SJCRH30 (cell line): Measurements from ENCODE around the gene FAM117B. TPM values are rescaled to one million over a fixed set of nuclear protein-coding genes. Genes with fewer than 3 reads are reported as not detected.

ENCODE experiments used
- DNase-seq, 2 experiments: peaks; one replicate each; pipeline ENCODE4 v3.0.0-alpha.2; 2015 to 2020
- H3K27ac ChIP-seq: fragments of 250-450 bp; sonication (Bioruptor Pico); 2 replicates; pipeline ENCODE4 v1.5.1; 2020; ENCODE audit warnings: mild to moderate bottlenecking, moderate library complexity
- H3K27me3 ChIP-seq: fragments of 250-450 bp; sonication (Bioruptor Pico); 2 replicates; pipeline ENCODE4 v1.5.1; 2020; ENCODE audit warnings: mild to moderate bottlenecking, moderate library complexity
- H3K36me3 ChIP-seq: fragments of 250-450 bp; sonication (Bioruptor Pico); 2 replicates; pipeline ENCODE4 v1.5.1; 2020; ENCODE audit warnings: mild to moderate bottlenecking, moderate library complexity
- H3K4me1 ChIP-seq: fragments of 250-450 bp; sonication (Bioruptor Pico); 2 replicates; pipeline ENCODE4 v1.5.1; 2020; ENCODE audit warnings: mild to moderate bottlenecking, moderate library complexity
- H3K4me3 ChIP-seq: fragments of 250-450 bp; sonication (Bioruptor Pico); 2 replicates; pipeline ENCODE4 v1.5.1; 2020; ENCODE audit warnings: mild to moderate bottlenecking, moderate library complexity
- H3K9me3 ChIP-seq: fragments of 250-450 bp; sonication (Bioruptor Pico); replicated peaks from 2 replicates; pipeline ENCODE4 v1.5.1; 2020; ENCODE audit warnings: mild to moderate bottlenecking, moderate library complexity
- total RNA-seq: library from RNA; depleted of rRNA; stranded (reverse); fragments of >200 nt; shearing (Covaris generic); gene quantifications from 2 replicates; pipeline ENCODE4 v1.2.3, GENCODE V29; 2014

FAM117B gene
- total RNA-seq, 1 experiment from 2014 or later, result 5.8 TPM

DNA sequence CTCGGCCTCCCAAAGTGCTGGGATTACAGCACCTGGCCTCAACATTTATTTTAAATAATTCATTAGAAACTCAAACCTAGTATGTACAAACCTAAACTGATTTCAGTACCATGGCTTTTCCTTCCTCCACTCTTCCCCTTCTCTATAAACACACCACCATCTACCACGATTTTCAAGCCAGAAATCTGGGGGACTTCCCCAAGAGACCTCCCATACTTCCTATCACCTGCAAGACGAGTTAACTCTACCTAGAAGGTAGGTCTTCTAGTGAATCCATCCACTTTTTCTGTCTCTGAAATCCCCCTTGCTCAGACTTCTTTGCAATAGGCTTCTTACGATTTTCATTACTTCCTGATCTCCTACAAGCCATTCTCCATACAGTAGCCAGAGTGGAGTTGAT lies 7.7 kb upstream of the FAM117B start:
- H3K9me3 ChIP-seq, result no peaks in the 10 kb centered on the region
- no peaks in the 10 kb centered on the region for H3K4me1 ChIP-seq
- no peak overlapping the region for H3K4me3 ChIP-seq
- no peaks in the 10 kb centered on the region for H3K27me3 ChIP-seq
- no peak overlapping the region for H3K27ac ChIP-seq
- DNase-seq, result no peak
- no peaks in the 10 kb centered on the region for H3K36me3 ChIP-seq

DNA sequence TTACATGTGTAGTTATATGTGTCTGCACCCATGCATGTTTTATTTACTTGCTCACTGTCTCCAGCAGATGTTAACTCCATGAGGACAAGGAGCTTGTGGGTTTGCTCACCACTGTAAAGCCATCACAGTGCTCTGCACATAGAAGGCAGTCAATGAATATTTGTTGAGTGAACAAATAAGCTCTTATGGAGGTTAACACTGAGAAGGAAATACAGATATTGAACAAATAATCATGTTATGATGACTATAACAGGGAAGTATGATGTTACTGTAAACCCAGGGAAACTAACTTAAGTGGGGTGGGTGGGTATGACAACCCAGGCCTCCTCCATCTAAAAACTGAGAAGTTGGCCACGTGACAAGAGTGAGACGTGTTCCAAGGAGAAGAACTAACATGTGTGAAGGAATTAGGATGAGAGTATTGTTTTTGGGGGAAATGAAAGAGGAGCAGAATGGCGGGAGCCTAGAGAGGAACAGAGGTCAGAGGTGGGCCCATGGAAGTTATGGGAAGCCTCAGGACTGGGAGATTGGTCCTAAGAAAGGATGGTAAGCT lies 6.0 kb upstream of the FAM117B start:
- Histone ChIP-seq H3K27me3 (no peaks in the 10 kb centered on the region), H3K4me1 (no peaks in the 10 kb centered on the region), H3K9me3 (no peaks in the 10 kb centered on the region), H3K36me3 (no peaks in the 10 kb centered on the region), H3K4me3 (no peak overlapping the region), H3K27ac (no peak overlapping the region)
- DNase-seq, result no peak

DNA sequence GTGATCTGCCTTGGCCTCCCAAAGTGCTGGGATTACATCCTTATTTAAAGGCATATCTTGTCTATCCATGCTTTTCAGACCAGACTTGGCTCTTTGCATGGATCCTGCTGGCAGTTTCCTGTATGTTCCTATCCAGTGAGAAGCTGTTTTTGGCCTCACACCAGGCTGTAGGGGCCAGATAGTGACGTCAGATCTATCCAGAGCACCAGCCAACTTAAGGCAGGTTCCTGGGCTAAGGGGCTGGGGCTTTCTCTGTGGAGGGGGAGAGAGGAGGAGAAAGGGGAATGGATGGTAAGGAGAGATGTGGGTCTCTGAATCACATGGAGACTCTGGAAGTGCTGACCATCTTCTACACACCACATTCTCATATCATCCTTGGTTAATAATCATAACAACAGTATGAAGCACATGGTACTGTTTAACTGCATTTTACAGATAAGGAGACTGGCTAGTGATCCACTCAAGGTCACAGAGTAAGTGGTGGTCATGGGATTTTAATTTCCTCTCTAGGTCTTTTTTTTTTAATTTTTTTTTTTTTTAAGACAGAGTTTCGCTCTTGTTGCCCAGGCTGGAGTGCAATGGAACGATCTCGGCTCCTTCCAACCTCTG lies 2.0 kb upstream of the FAM117B start:
- Histone ChIP-seq H3K36me3 (no peaks in the 10 kb centered on the region), H3K9me3 (no peaks in the 10 kb centered on the region), H3K4me1 (peaks cover 7% of the 10 kb centered on the region; the same call in 1 of the 2 replicates), H3K4me3 (no peak overlapping the region), H3K27me3 (no peaks in the 10 kb centered on the region), H3K27ac (no peak overlapping the region)
- no peak for DNase-seq

DNA sequence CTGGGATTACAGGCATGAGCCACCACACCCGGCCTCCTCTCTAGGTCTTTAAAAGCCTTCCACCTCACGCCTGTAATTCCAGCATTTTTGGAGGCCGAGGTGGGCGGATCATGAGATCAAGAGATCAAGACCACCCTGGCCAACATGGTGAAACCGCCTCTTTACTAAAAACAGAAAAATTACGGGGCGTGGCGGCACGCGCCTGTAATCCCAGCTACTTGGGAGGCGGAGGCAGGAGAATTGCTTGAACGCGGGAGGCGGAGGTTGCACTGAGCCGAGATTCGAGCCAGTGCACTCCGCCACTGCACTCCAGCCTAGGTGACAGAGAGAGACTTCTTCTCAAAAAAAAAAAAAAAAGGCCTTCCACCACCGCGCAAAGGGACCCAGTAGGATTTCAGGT lies 1.3 kb upstream of the FAM117B start:
- DNase-seq, result no peak
- H3K4me1 ChIP-seq, result peaks cover 7% of the 10 kb centered on the region; the same call in 1 of the 2 replicates
- no peak overlapping the region for H3K27ac ChIP-seq
- no peak overlapping the region for H3K4me3 ChIP-seq
- no peaks in the 10 kb centered on the region; the same call in 1 of the 2 replicates for H3K9me3 ChIP-seq
- H3K36me3 ChIP-seq, result no peaks in the 10 kb centered on the region
- no peaks in the 10 kb centered on the region for H3K27me3 ChIP-seq

DNA sequence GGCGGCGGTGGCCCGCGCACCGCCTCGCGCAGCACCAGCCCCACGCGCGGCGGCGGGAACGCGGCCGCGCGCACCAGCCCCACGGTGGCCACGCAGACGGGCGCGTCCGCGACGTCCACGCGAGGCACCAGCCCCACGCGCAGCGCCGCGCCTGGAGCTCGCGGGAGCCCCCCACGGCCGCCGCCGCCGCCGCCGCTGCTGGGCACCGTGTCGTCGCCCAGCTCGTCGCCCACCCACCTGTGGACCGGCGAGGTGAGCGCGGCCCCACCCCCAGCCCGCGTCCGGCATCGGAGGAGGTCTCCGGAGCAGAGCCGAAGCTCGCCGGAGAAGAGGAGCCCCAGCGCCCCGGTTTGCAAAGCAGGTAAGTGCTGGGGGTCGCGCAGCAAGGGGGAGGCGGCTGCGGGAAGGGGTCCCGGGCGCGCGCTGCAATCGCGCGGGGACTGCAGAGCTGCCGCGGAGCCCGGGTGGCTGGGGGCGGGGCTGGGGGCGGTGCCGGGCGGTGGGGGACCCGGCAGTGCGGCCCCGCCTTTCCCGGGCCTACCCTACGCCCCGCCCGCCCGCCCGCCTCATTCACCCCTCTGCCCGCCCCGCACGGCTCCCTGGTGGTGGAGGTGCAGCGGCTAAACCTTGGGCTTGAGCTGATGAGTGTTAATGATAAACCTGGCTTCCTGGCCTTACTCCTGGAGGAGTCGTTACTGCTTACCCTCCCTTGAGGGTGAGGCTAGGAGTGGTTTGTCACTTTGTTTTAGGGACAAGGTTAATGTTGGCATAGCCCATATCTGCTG lies 851 bp downstream of the FAM117B start:
- H3K27ac ChIP-seq, result no peak overlapping the region; the same call in 1 of the 2 replicates
- peak; percentile 69 to 78 for DNase-seq

DNA sequence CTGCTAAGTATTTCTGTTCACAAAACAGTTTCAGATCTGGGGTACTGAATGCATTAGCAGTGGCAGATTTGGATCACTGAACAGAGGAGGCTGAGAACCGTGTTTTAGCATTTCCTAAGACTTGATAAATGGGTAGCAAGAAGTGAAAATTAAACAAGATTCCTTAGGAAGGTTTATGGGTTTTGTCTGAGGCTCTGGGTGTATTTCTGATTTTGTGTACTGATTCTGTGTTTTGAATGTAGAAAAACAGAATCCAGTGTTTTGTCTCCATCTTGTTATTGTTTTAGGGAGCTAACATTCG lies 1.4 kb downstream of the FAM117B start:
- no peaks in the 10 kb centered on the region for H3K36me3 ChIP-seq
- H3K27me3 ChIP-seq, result no peaks in the 10 kb centered on the region
- H3K9me3 ChIP-seq, result no peaks in the 10 kb centered on the region; the same call in 1 of the 2 replicates
- H3K27ac ChIP-seq, result no peak overlapping the region; the same call in 1 of the 2 replicates
- H3K4me1 ChIP-seq, result peaks cover 7% of the 10 kb centered on the region; the same call in 1 of the 2 replicates
- peak overlapping the region; percentile 99 for H3K4me3 ChIP-seq
- DNase-seq, result no peak

More for the DNA sequence above, 851 bp downstream of the FAM117B start:
- Histone ChIP-seq H3K36me3 (no peaks in the 10 kb centered on the region), H3K4me3 (peak overlapping the region; percentile 99), H3K9me3 (no peaks in the 10 kb centered on the region; the same call in 1 of the 2 replicates), H3K27me3 (no peaks in the 10 kb centered on the region), H3K4me1 (peaks cover 7% of the 10 kb centered on the region; the same call in 1 of the 2 replicates)

DNA sequence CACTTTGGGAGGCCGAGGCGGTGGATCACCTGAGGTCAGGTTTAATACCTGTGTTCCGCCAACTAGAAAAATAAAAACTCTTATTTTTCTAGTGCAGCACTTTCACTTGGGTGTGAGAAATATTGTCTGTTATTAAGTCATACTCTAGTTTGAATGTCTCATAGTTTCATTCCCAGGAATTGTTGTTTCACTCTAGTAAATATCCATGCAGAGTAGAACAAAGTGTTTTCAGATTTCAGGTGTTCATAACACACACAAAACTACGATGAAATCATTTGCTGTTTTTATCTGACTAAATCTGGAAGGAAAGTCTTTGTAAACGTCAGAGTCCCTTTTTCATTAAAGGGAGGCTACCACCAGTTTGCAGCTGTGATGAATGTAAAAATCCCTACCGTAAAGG lies 4.0 kb downstream of the FAM117B start:
- no peak for DNase-seq
- no peaks in the 10 kb centered on the region for H3K27me3 ChIP-seq
- H3K27ac ChIP-seq, result no peak overlapping the region
- no peaks in the 10 kb centered on the region for H3K36me3 ChIP-seq
- peaks cover 7% of the 10 kb centered on the region; the same call in 1 of the 2 replicates for H3K4me1 ChIP-seq
- H3K4me3 ChIP-seq, result no peak overlapping the region
- no peaks in the 10 kb centered on the region; the same call in 1 of the 2 replicates for H3K9me3 ChIP-seq

DNA sequence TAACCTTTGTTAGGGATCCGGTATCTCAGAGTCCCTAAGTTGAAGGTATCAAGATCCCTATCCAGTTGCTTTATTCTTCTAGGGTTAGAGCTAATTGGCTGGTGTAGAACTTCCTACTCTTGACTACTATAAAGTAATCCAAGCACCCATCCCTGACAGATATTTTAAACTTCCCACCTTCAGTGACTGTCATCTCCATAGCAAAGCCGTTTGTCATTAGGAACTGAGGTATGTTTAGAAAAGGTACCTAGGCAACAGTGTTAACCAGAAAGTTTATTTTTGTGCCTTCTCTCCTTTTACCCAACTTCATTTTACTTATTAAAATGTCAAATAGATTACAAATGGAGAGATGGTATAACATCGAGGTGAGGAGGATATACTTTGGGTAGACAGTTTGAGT lies 4.5 kb downstream of the FAM117B start:
- 0 out of 2 replicates have a peak, but pooled peaks cover 4% of the 10 kb centered on the region for H3K4me1 ChIP-seq
- no peaks in the 10 kb centered on the region; the same call in 1 of the 2 replicates for H3K9me3 ChIP-seq
- no peak overlapping the region for H3K27ac ChIP-seq
- H3K27me3 ChIP-seq, result no peaks in the 10 kb centered on the region
- no peak overlapping the region for H3K4me3 ChIP-seq
- DNase-seq, result no peak
- no peaks in the 10 kb centered on the region for H3K36me3 ChIP-seq

DNA sequence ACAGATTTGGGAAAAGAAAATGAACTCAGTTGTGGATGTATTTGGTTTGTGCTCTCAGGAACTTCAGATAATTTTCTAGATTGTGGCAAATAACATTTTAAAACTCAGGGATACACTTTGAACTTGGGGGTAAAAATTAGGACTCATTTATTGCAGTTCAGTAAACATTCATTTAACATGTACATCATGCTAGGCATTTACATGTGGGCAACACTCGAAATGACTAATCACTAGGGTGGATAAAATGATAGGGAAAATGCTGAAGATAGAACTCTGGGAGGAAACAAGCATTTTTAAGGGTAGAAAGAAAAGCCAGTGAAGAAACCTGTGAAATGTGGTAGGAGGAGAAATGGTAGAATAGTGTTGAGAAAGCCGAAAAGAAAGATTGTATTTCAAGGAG lies 7.8 kb downstream of the FAM117B start:
- Histone ChIP-seq H3K27ac (no peak overlapping the region), H3K4me3 (no peak overlapping the region), H3K36me3 (no peaks in the 10 kb centered on the region), H3K27me3 (no peaks in the 10 kb centered on the region), H3K9me3 (no peaks in the 10 kb centered on the region; the same call in 1 of the 2 replicates), H3K4me1 (no peaks in the 10 kb centered on the region)
- DNase-seq, result no peak

DNA sequence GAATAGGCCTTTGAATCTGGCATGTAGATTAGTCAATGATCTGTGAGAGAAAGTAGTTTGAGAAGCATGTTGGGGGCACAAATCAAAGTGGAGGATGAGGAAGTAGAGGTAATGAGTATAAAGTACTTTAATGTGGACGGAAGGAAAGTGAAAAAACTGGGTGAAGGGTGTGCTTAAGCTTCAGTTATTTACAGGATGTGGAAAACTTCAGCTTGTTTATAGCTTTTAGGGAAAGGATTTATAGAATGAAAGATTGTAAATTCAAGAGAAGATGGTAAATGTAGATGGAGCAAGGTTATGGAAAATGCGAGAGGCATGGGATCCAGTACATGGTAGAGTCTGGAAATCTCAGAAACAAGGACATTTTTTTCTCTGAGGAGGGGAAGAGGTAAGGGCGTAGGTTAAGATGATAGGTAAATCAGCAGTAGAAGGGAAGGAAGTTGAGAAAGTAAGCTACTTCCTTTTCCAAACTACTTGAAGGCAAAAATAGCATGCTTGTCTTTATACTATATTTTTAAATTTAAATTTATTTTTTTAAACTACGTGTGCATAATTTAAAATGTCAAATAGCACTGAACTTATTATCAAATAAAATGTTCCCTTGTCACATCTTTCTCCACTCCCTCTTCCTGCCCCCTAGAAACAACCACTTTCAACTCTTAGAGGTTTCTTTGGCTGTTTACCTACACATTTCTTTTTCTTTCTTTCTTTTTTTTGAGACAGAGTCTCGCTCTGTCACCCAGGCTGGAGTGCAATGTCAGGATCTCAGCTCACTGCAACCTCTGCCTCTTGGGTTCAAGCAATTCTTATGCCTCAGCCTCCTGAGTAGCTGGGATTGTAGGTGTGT lies 8.5 kb downstream of the FAM117B start:
- Histone ChIP-seq H3K36me3 (no peaks in the 10 kb centered on the region), H3K4me3 (no peak overlapping the region), H3K9me3 (no peaks in the 10 kb centered on the region; the same call in 1 of the 2 replicates), H3K27me3 (no peaks in the 10 kb centered on the region), H3K4me1 (no peaks in the 10 kb centered on the region), H3K27ac (no peak overlapping the region)
- DNase-seq, result no peak

DNA sequence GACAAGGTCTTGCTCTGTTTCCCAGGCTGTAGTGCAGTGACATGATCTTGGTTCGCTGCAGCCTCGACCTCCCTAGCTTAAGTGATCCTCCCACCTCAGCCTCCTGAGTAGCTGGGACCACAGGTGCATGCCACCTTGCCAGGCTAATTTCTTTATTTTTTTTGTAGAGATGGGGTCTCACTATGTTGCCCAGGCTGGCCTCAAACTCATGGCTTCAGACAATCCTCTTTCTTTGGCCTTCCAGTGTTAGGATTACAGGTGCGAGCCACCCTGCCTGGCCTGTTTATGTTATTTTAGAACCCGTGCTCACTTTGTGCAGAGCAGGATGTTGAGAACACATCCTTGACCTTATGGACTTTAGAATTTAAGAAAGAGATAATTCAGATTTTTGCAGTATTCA lies 17.4 kb downstream of the FAM117B start:
- Histone ChIP-seq H3K27ac (no peak overlapping the region), H3K4me3 (no peak overlapping the region), H3K9me3 (no peaks in the 10 kb centered on the region), H3K4me1 (no peaks in the 10 kb centered on the region), H3K27me3 (no peaks in the 10 kb centered on the region), H3K36me3 (no peaks in the 10 kb centered on the region)
- DNase-seq, result no peak

DNA sequence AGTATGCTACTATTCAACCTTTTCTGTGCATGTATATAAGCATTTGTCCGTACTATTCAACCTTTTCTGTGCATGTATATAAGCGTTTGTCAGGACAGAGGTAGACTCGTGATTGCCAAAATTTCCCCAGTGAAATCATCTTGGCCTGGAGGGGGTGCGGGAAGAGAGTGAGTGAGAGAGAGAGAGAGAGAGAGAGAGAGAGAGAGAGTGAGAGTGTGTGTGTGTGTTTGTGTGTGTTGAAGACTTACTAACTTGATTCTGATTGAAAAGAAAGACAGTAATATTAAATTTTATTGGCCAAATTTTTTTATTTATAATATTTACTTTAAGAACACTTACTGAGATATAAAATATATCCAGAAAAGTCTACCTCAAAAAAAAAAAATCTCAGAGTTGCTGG lies 19.1 kb downstream of the FAM117B start:
- no peak overlapping the region for H3K27ac ChIP-seq
- no peaks in the 10 kb centered on the region for H3K9me3 ChIP-seq
- DNase-seq, result no peak
- H3K36me3 ChIP-seq, result no peaks in the 10 kb centered on the region
- H3K4me3 ChIP-seq, result no peak overlapping the region
- H3K4me1 ChIP-seq, result no peaks in the 10 kb centered on the region
- H3K27me3 ChIP-seq, result no peaks in the 10 kb centered on the region

DNA sequence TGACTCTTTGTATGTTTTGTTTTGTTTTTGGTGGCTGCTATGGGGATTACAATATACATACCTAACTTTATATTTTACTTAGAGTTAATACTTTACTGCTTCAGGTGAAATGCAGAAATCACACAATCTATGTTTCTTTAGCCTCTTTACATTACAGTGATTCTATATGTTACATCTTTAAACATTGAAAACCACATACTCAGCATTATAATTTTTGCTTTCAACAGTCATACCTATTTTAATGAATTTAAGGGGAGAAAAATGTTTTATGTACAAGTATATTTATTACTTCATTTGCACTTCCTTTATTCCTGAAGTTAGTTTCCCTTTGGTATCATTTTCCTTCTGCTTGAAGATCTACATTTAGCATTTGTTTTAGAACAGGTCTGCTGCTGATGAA lies 23.1 kb downstream of the FAM117B start:
- DNase-seq, result no peak

DNA sequence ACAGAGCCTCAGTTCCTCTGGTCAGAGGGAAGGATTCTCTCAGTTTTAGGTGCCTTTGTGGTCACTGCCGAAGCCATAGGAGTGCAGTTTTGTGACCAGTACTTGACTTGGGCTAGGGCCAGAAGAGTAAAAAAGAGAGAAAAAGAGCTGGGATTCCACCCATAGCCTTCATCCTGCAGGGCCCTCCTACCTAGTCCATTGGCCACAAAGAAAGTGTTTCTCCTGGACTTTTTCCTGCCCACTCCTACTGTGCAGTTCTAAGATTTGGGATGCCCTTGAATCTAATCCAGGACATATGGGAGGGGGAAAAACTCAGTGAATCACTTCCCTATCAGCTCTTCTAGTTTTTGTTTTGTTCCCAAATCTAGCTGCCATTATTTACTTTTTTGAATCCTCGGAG lies 26.0 kb downstream of the FAM117B start:
- DNase-seq, result no peak
- Histone ChIP-seq H3K9me3 (no peaks in the 10 kb centered on the region), H3K27me3 (no peaks in the 10 kb centered on the region), H3K4me3 (no peak overlapping the region), H3K4me1 (no peaks in the 10 kb centered on the region), H3K27ac (no peak overlapping the region), H3K36me3 (no peaks in the 10 kb centered on the region)

More for the DNA sequence above, 23.1 kb downstream of the FAM117B start:
- Histone ChIP-seq H3K4me1 (no peaks in the 10 kb centered on the region), H3K36me3 (no peaks in the 10 kb centered on the region), H3K27ac (no peak overlapping the region), H3K27me3 (no peaks in the 10 kb centered on the region), H3K4me3 (no peak overlapping the region), H3K9me3 (no peaks in the 10 kb centered on the region)
